ENCODE measurements around the gene TMEM139.

DNA sequence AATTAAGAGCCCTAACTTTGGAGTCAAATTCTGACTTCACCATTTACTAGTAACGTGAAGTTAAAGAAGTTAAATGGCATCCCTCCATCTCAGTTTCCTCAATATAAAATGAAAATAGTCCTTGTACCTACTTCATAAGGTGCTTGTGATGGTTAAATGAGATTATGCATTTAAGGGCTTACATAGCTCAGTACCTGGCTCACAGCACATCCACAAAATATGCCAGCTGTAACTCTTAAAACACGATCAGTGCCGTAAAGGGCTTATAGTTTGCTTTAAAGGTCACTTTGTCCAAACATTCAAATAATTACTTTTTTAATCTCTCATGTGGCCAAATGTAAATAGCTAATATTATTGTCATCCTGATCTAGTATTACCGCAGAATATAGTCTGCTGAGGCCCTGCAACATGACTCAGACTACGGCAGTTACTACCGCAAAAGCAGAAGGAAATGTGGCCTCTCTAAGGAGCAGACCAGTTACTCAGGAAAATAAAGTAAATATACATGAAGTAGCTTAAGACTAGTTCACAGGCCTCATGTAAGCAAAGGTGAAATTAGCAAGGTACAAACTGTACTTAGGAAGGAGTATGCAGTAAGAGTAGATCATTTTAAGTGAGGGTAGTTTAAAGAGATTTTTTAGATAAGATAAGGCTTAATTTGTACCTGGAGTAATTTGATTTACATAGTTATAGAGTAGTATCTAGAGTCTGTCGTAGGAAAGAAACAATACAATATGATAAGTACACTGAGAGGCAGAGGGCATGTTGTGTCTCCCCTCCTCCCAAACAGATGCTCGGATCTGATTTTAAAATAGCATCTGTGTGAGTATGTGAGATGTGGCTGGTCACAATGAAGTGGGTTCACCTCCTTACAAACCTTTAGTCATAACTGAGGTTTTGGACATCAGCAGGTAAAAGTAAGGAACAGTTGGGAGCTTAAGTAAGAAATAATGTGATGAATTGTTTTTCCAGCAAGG is 16.5 kb downstream of the TMEM139 start:
- TF ChIP-seq EZH2 (IDR thresholded peaks at IDR 0.05; ENCODE audit: borderline replicate concordance, low read depth, low read length, poor library complexity, severe bottlenecking) (no peak), CTCF (conservative IDR thresholded peaks at IDR 0.05; ENCODE audit: low read depth, low read length) (no peak)

Data from A673 (cell line).